PFSK-1 (cell line): ENCODE data around the gene SHISA3.

ENCODE experiments used
- FOXP2 ChIP-seq: optimal IDR thresholded peaks from 2 replicates; pipeline ENCODE3; 2011; ENCODE audit warnings: borderline replicate concordance, control low read depth, inconsistent platforms; ENCODE audit not compliant: insufficient read depth; ENCODE audit errors: extremely low read length, extremely low read depth
- POLR2AphosphoS5 ChIP-seq: IDR thresholded peaks from 2 replicates; pipeline ENCODE4 v1.6.1; 2012; ENCODE audit warnings: low read depth, mild to moderate bottlenecking, control low read depth, low read length, moderate library complexity
- SIN3A ChIP-seq: IDR thresholded peaks from 2 replicates; pipeline ENCODE4 v1.6.1; 2012; ENCODE audit warnings: mild to moderate bottlenecking, low read length, moderate library complexity, borderline replicate concordance; ENCODE audit not compliant: insufficient read depth
- TAF1 ChIP-seq: IDR thresholded peaks from 2 replicates; pipeline ENCODE4 v1.6.1; 2012; ENCODE audit warnings: low read length, control low read depth, borderline replicate concordance; ENCODE audit not compliant: insufficient read depth
- TF ChIP-seq, protein P1 (sequence below), 2 experiments: IDR thresholded peaks; 2 replicates each; pipeline versions ENCODE4 v1.6.1 to v1.8.0; 2011 to 2012; ENCODE audit warnings: low read depth in 2 of 2, low read length in 2 of 2, control low read depth in 1 of 2, inconsistent platforms in 1 of 2, mild to moderate bottlenecking in 1 of 2, moderate library complexity in 1 of 2; ENCODE audit not compliant: insufficient read depth in 1 of 2

The SHISA3 gene

GRCh38 chr4:42390622-42391354 lies 6.5 kb upstream of the SHISA3 start:
- no peak for TF ChIP-seq TAF1
- TF ChIP-seq SIN3A: no peak
- TF ChIP-seq FOXP2: no peak
- no peak for TF ChIP-seq POLR2AphosphoS5

DNA sequence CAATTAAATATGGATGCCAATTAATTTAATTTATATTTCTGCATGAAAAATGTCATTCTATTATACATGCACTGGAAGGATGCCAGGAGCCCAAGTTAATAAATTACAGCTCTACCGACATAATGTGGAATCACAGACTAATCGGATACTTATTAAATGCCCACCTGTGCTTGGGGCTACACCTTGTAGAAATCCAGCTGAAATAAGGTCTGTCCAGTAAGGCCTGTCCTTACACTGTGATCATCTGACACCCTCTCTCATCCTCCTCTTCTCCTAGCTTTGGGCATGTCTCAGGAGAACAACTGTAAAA lies 6.0 kb upstream of the SHISA3 start:
- TF ChIP-seq POLR2AphosphoS5 (no peak), FOXP2 (no peak), TAF1 (no peak), SIN3A (no peak)
- TF ChIP-seq, protein P1, sequence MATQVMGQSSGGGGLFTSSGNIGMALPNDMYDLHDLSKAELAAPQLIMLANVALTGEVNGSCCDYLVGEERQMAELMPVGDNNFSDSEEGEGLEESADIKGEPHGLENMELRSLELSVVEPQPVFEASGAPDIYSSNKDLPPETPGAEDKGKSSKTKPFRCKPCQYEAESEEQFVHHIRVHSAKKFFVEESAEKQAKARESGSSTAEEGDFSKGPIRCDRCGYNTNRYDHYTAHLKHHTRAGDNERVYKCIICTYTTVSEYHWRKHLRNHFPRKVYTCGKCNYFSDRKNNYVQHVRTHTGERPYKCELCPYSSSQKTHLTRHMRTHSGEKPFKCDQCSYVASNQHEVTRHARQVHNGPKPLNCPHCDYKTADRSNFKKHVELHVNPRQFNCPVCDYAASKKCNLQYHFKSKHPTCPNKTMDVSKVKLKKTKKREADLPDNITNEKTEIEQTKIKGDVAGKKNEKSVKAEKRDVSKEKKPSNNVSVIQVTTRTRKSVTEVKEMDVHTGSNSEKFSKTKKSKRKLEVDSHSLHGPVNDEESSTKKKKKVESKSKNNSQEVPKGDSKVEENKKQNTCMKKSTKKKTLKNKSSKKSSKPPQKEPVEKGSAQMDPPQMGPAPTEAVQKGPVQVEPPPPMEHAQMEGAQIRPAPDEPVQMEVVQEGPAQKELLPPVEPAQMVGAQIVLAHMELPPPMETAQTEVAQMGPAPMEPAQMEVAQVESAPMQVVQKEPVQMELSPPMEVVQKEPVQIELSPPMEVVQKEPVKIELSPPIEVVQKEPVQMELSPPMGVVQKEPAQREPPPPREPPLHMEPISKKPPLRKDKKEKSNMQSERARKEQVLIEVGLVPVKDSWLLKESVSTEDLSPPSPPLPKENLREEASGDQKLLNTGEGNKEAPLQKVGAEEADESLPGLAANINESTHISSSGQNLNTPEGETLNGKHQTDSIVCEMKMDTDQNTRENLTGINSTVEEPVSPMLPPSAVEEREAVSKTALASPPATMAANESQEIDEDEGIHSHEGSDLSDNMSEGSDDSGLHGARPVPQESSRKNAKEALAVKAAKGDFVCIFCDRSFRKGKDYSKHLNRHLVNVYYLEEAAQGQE (IDR thresholded peaks at IDR 0.05; ENCODE audit: insufficient read depth in 1 of 2, low read depth in 2 of 2, low read length in 2 of 2): no peak

GRCh38 chr4:42391981-42392380 lies 5.3 kb upstream of the SHISA3 start:
- no peak for TF ChIP-seq POLR2AphosphoS5
- no peak for TF ChIP-seq FOXP2
- TF ChIP-seq TAF1: no peak
- TF ChIP-seq, protein P1 (IDR thresholded peaks at IDR 0.05; ENCODE audit: insufficient read depth in 1 of 2, low read depth in 2 of 2, low read length in 2 of 2): no peak
- no peak for TF ChIP-seq SIN3A

DNA sequence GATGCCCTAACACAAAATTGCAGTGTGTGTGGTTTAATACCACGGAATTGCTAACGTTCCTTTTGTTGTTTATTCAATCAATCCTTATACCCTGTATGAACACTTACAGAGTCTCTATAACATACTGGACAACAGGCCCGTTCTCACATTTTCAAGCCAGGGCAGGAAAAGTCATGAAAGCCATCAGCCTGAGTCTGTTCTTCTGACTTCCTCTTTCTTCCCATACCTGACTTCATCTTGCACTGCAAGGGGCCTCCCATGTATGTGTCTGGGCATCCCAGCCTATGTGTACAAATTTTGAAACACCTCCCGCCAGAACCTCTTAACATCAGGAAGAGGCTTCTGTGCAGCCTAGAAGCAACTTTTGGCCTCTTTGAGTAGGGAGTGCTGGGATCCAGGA lies 4.9 kb upstream of the SHISA3 start:
- TF ChIP-seq, protein P1 (IDR thresholded peaks at IDR 0.05; ENCODE audit: insufficient read depth in 1 of 2, low read depth in 2 of 2, low read length in 2 of 2): no peak
- no peak for TF ChIP-seq POLR2AphosphoS5
- TF ChIP-seq FOXP2: no peak
- no peak for TF ChIP-seq TAF1
- TF ChIP-seq SIN3A: no peak

GRCh38 chr4:42395595-42395994 lies 1.7 kb upstream of the SHISA3 start:
- TF ChIP-seq FOXP2 (no peak), POLR2AphosphoS5 (no peak), SIN3A (no peak), TAF1 (no peak)

- no peak for TF ChIP-seq POLR2AphosphoS5
- TF ChIP-seq TAF1: no peak
- no peak for TF ChIP-seq FOXP2
- TF ChIP-seq SIN3A: no peak
- TF ChIP-seq, protein P1 (IDR thresholded peaks at IDR 0.05; ENCODE audit: insufficient read depth in 1 of 2, low read depth in 2 of 2, low read length in 2 of 2): no peak
Measured at GRCh38 chr4:42396361-42396751, 932 bp upstream of the SHISA3 start.
